Endothelial cell (in vitro differentiated cells): ENCODE measurements around the gene SH2B2. TPM values are rescaled to one million over a fixed set of nuclear protein-coding genes. Genes with fewer than 3 reads are reported as not detected.
"Not testable (repeated sequence)": the region's sequence is repeated elsewhere in the genome, so short reads cannot be mapped to it uniquely, and the experiment has no call there.

Experiments used
- DNase-seq: peaks from one replicate; pipeline ENCODE4 v3.0.0; 2021; ENCODE audit warnings: low spot score
- H3K27ac Mint-ChIP-seq: one replicate; pipeline ENCODE4 v1.8.0; 2021; ENCODE audit warnings: mixed read lengths, inconsistent platforms; ENCODE audit not compliant: unreplicated experiment
- H3K27me3 Mint-ChIP-seq: one replicate; pipeline ENCODE4 v1.8.0; 2021; ENCODE audit warnings: mild to moderate bottlenecking, moderate library complexity, mixed read lengths, inconsistent platforms; ENCODE audit not compliant: unreplicated experiment
- H3K36me3 Mint-ChIP-seq: one replicate; pipeline ENCODE4 v1.8.0; 2021; ENCODE audit warnings: mild to moderate bottlenecking, low read depth, mixed read lengths, inconsistent platforms; ENCODE audit not compliant: unreplicated experiment
- H3K4me1 Mint-ChIP-seq: one replicate; pipeline ENCODE4 v1.8.0; 2021; ENCODE audit warnings: mild to moderate bottlenecking, mixed read lengths, inconsistent platforms; ENCODE audit not compliant: unreplicated experiment
- H3K4me3 Mint-ChIP-seq: one replicate; pipeline ENCODE4 v1.8.0; 2021; ENCODE audit warnings: mild to moderate bottlenecking, mixed read lengths, inconsistent platforms; ENCODE audit not compliant: unreplicated experiment
- H3K9me3 Mint-ChIP-seq: one replicate; pipeline ENCODE4 v1.8.0; 2021; ENCODE audit warnings: mixed read lengths, inconsistent platforms; ENCODE audit not compliant: unreplicated experiment
- microRNA-seq: library from miRNA; unstranded; fragments of <30 nt; microRNA quantifications from one replicate; pipeline ENCODE4, GENCODE V29; 2020; ENCODE audit not compliant: unreplicated experiment
- total RNA-seq: library from RNA; stranded (reverse); fragmentation: NEBNext Ultra II Directional; extraction: Animal tissue kit (Norgen Biotek cat#: 25700); gene quantifications from one replicate; pipeline ENCODE4 v1.2.1, GENCODE V29; 2021; ENCODE audit not compliant: unreplicated experiment

Gene SH2B2
- total RNA-seq, 1 donor from 2014 or later = 2.6 TPM

GRCh38 chr7:102363549-102364393 is 77.1 kb downstream of the SH2B2 start:
- not testable (repeated sequence) for H3K36me3 Mint-ChIP-seq, H3K27ac Mint-ChIP-seq, H3K4me1 Mint-ChIP-seq, H3K9me3 Mint-ChIP-seq, H3K27me3 Mint-ChIP-seq
- H3K4me3 Mint-ChIP-seq = peak overlapping the region; percentile 95
- peak; percentile 93 for DNase-seq

- not testable (repeated sequence) for H3K4me1 Mint-ChIP-seq, H3K27me3 Mint-ChIP-seq, H3K9me3 Mint-ChIP-seq, DNase-seq, H3K27ac Mint-ChIP-seq, H3K36me3 Mint-ChIP-seq
- H3K4me3 Mint-ChIP-seq = peak overlapping the region; percentile 95
These were observed 77.8 kb downstream of the SH2B2 start for GRCh38 chr7:102364394-102364886.

GRCh38 chr7:102365390-102365789 is 78.7 kb downstream of the SH2B2 start:
- H3K4me3 Mint-ChIP-seq, H3K4me1 Mint-ChIP-seq, H3K27me3 Mint-ChIP-seq, DNase-seq, H3K9me3 Mint-ChIP-seq, H3K27ac Mint-ChIP-seq: not testable (repeated sequence)
- H3K36me3 Mint-ChIP-seq = peaks cover 13% of the 10 kb centered on the region

- not testable (repeated sequence) for DNase-seq, H3K4me1 Mint-ChIP-seq, H3K27ac Mint-ChIP-seq, H3K27me3 Mint-ChIP-seq, H3K9me3 Mint-ChIP-seq
- peaks cover 19% of the 10 kb centered on the region for H3K36me3 Mint-ChIP-seq
- peak overlapping the region; percentile 73 for H3K4me3 Mint-ChIP-seq
These were observed 83.4 kb downstream of the SH2B2 start for GRCh38 chr7:102370038-102370437.

Small RNA genes within 50 kb of the gene (microRNA-seq; reads per million reads assigned to microRNA genes)
- not detected for gene MIR4285

Other genes starting within 250 kb of the SH2B2 start
- gene SPDYE6, start 69.6 kb downstream of the SH2B2 start, total RNA-seq = not detected
- 41.3 TPM for gene PRKRIP1, start 109.5 kb downstream of the SH2B2 start, total RNA-seq
- gene ORAI2, start 146.7 kb downstream of the SH2B2 start, total RNA-seq = 39.3 TPM
- 11.5 TPM for gene ALKBH4, start 178.0 kb downstream of the SH2B2 start, total RNA-seq
- gene LRWD1, start 178.1 kb downstream of the SH2B2 start, total RNA-seq = 30.3 TPM
- 48.1 TPM for gene POLR2J, start 192.1 kb downstream of the SH2B2 start, total RNA-seq
- gene RASA4B, start 230.9 kb downstream of the SH2B2 start, total RNA-seq = 6.2 TPM